Caco-2 (cell line): ENCODE data around the gene PARP3. TPM values are rescaled to one million over a fixed set of nuclear protein-coding genes. Genes with fewer than 3 reads are reported as not detected.

Experiments used
- BruUV-seq: library from RNA; stranded (reverse); fragments of 400-500 nt; replicated peaks from 2 replicates; lab custom pipeline; 2021; lab: Mats Ljungman, UMichigan
- CTCF ChIA-PET: fragments of 300-600 bp; sonication (Branson Sonifier 250); formaldehyde crosslinking; loops from one replicate; lab custom pipeline; 2022; ENCODE audit warnings: antibody characterized with exemption; lab: Charles Lee
- POLR2A ChIA-PET: fragments of 300-600 bp; sonication (Branson Sonifier 250); formaldehyde crosslinking; loops from one replicate; lab custom pipeline; 2022; ENCODE audit warnings: antibody characterized with exemption; lab: Charles Lee
- DNase-seq, 2 experiments: peaks; one replicate each; pipeline versions ENCODE4 v3.0.0 to v3.0.0-alpha.2; 2020 to 2022
- H3K27me3 ChIP-seq: replicated peaks from 2 replicates; pipeline ENCODE4 v1.6.0; 2011; ENCODE audit warnings: low read length; ENCODE audit not compliant: control insufficient read depth, insufficient read depth
- H3K36me3 ChIP-seq: 2 replicates; pipeline ENCODE4 v1.5.1; 2011; ENCODE audit warnings: low read length; ENCODE audit not compliant: control insufficient read depth, insufficient read depth
- H3K4me1 ChIP-seq: fragments of 250-450 bp; sonication (Bioruptor Pico); 2 replicates; pipeline ENCODE4 v1.5.1; 2020; ENCODE audit warnings: mild to moderate bottlenecking
- H3K4me3 ChIP-seq: 2 replicates; pipeline ENCODE4 v1.5.1; 2011; ENCODE audit warnings: low read depth, mild to moderate bottlenecking, control low read depth, low read length
- H3K9me3 ChIP-seq: fragments of 250-450 bp; sonication (Bioruptor Pico); 2 replicates; pipeline ENCODE4 v1.5.1; 2020; ENCODE audit warnings: mild to moderate bottlenecking, moderate library complexity
- H3K27ac Mint-ChIP-seq: one replicate; pipeline ENCODE4 v1.8.0; 2022; ENCODE audit warnings: mixed read lengths; ENCODE audit not compliant: unreplicated experiment
- H3K27me3 Mint-ChIP-seq: one replicate; pipeline ENCODE4 v1.8.0; 2022; ENCODE audit warnings: mixed read lengths; ENCODE audit not compliant: insufficient read depth, unreplicated experiment
- H3K36me3 Mint-ChIP-seq: one replicate; pipeline ENCODE4 v1.8.0; 2022; ENCODE audit warnings: mild to moderate bottlenecking, mixed read lengths; ENCODE audit not compliant: insufficient read depth, unreplicated experiment
- H3K4me1 Mint-ChIP-seq: one replicate; pipeline ENCODE4 v1.8.0; 2022; ENCODE audit warnings: low read depth, mixed read lengths; ENCODE audit not compliant: unreplicated experiment
- H3K4me3 Mint-ChIP-seq: one replicate; pipeline ENCODE4 v1.8.0; 2022; ENCODE audit warnings: mild to moderate bottlenecking, moderate library complexity, mixed read lengths; ENCODE audit not compliant: unreplicated experiment
- H3K9me3 Mint-ChIP-seq: one replicate; pipeline ENCODE4 v1.8.0; 2022; ENCODE audit warnings: mixed read lengths; ENCODE audit not compliant: unreplicated experiment
- CTCF ChIP-seq, 2 experiments: fragments of 200-600 bp in 1 of 2; IDR thresholded peaks; 1 replicate in 1 of 2; 2 replicates in 1 of 2; pipeline versions ENCODE4 v1.5.1 to v1.8.0; 2011 to 2022; ENCODE audit warnings: antibody characterized with exemption in 1 of 2, control low read depth in 1 of 2, inconsistent platforms in 1 of 2, low read depth in 1 of 2, low read length in 1 of 2, mild to moderate bottlenecking in 1 of 2, moderate library complexity in 1 of 2; ENCODE audit not compliant: insufficient read depth in 1 of 2, severe bottlenecking in 1 of 2, unreplicated experiment in 1 of 2
- intact Hi-C: fragments of 100-400 bp; cut with micrococcal nuclease; formaldehyde crosslinking; loops from one replicate; pipeline ENCODE4 v1.10.0; 2022; ENCODE audit not compliant: unreplicated experiment
- total RNA-seq: library from RNA; stranded (reverse); gene quantifications from 2 replicates; pipeline ENCODE4 v1.2.3, GENCODE V29; 2022

The PARP3 gene
- total RNA-seq, 1 experiment from 2014 or later, result 3.3 TPM

GRCh38 chr3:51995346-51996163 is 53.4 kb downstream of the PARP3 start, which contains the start of gene RPL29:
Gene RPL29 (minus strand): TSS chr3:51995895. CDS start chr3:51995461, 434 bp downstream.
- DNase-seq, result peak; percentile 93
- peaks cover 9% of the 10 kb centered on the region for H3K4me1 Mint-ChIP-seq
- peaks cover 8% of the 10 kb centered on the region for H3K36me3 ChIP-seq
- no peaks in the 10 kb centered on the region for H3K9me3 Mint-ChIP-seq
- H3K27ac Mint-ChIP-seq, result peak within 1 kb of the TSS; percentile 99
- H3K4me3 Mint-ChIP-seq, result peak within 1 kb of the TSS; percentile 93
- TF ChIP-seq CTCF (IDR thresholded peaks at IDR 0.05; ENCODE audit: insufficient read depth in 1 of 2, low read depth in 1 of 2, low read length in 1 of 2, severe bottlenecking in 1 of 2, unreplicated experiment in 1 of 2), result no peak
- H3K4me1 ChIP-seq, result peaks cover 18% of the 10 kb centered on the region
- H3K9me3 ChIP-seq, result no peaks in the 10 kb centered on the region
- peaks cover 55% of the 10 kb centered on the region for H3K36me3 Mint-ChIP-seq
- H3K27me3 Mint-ChIP-seq, result no peaks in the 10 kb centered on the region
- intact Hi-C loops, result loop anchor here (1.0 to 2.0 kb wide), 2 partner anchors 12 to 53 kb away; partner anchors contain the start of genes ACY1 and PARP3
- ChIA-PET POLR2A (interaction anchor here (0.5 to 1.9 kb wide), 11 partner anchors 9 to 1607 kb away, joined by 3 to 30 read pairs (median 7); partner anchors contain the start of genes ABHD14B, ACY1, POC1A and RRP9), CTCF (interaction anchor here (0.6 to 1.1 kb wide), 6 partner anchors 13 to 295 kb away, joined by 3 to 14 read pairs (median 4); partner anchors contain the start of genes ACY1, DUSP7 and RRP9)
- BruUV-seq, result no TSS peak
- H3K27me3 ChIP-seq, result no peaks in the 10 kb centered on the region
- peak within 1 kb of the TSS; percentile 60 for H3K4me3 ChIP-seq

DNA sequence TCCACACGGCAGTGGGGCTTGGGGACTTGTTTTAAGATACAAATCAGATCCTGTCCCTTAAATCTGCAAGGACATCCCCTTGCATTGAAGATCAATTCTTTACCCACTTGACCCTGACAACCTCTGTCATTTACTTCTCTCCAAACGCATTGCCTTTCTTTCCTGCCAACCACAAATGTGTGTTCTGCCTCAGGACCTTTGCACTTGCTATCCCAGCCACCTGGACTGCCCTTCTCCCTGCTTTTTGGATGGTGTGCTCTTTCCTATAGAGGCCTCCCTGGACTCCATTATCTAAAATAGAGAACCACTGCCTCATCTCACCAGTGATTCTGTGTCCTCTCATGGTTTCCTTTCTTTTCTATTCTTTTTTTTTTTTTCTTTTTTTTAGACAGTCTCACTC is 55.0 kb downstream of the PARP3 start:
- H3K4me3 ChIP-seq, result no peak overlapping the region
- H3K4me1 ChIP-seq, result peaks cover 18% of the 10 kb centered on the region
- peaks cover 8% of the 10 kb centered on the region for H3K36me3 ChIP-seq
- no TSS peak for BruUV-seq
- ChIA-PET POLR2A (no interaction called here), CTCF (interaction anchor here (1.3 to 1.4 kb wide), 2 partner anchors 18 to 56 kb away, joined by 3 to 4 read pairs; partner anchors contain the start of gene RRP9)
- H3K4me3 Mint-ChIP-seq, result no peak overlapping the region
- H3K36me3 Mint-ChIP-seq, result peaks cover 38% of the 10 kb centered on the region
- TF ChIP-seq CTCF (IDR thresholded peaks at IDR 0.05; ENCODE audit: insufficient read depth in 1 of 2, low read depth in 1 of 2, low read length in 1 of 2, severe bottlenecking in 1 of 2, unreplicated experiment in 1 of 2), result no peak
- H3K9me3 ChIP-seq, result no peaks in the 10 kb centered on the region
- H3K27ac Mint-ChIP-seq, result no peak overlapping the region
- intact Hi-C loops, result loop anchor here (2.0 kb wide), 1 partner anchor 54 kb away; the partner anchor contains the start of gene PARP3
- DNase-seq, result no peak
- no peaks in the 10 kb centered on the region for H3K27me3 Mint-ChIP-seq
- H3K4me1 Mint-ChIP-seq, result peaks cover 9% of the 10 kb centered on the region
- H3K27me3 ChIP-seq, result no peaks in the 10 kb centered on the region
- no peaks in the 10 kb centered on the region for H3K9me3 Mint-ChIP-seq

DNA sequence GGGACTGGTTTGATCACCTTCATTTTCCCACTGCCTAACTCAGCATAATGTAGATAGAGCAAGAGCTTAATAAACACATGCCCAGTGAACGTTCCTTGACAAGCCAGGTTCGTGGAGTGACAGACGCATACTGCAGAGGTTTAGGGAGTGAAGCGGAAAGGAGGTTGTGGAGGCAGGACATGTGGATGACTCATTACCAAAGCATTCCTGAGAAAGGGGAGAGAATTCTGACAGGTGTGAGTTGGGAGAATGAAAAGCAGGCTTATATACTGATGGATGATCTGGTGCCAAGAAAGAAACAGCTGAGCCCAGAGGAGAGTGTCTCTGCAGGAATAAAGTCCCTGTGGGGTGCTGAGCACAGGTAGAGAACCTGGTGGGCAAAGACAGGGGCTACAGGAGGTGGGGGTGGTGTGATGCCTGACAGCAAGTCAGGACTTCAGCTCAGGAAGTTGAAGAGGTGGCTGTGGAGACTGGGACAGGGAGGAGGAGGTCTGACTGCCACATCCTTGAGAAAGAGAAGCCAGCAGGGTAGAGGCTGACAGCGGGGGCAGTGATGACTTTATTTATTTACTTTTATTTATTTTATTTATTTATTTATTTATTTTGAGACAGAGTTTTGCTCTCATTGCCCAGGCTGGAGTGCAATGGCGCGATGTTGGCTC is 55.9 kb downstream of the PARP3 start:
- no TSS peak for BruUV-seq
- CTCF ChIA-PET, result interaction anchor here (0.7 to 1.4 kb wide), 4 partner anchors 15 to 58 kb away, joined by 3 to 5 read pairs (median 4); partner anchors contain the start of genes ACY1 and RRP9
- H3K4me1 Mint-ChIP-seq, result peaks cover 9% of the 10 kb centered on the region
- peaks cover 29% of the 10 kb centered on the region for H3K36me3 Mint-ChIP-seq
- no peaks in the 10 kb centered on the region for H3K27me3 Mint-ChIP-seq
- peak; percentile 58 to 65 for DNase-seq
- H3K36me3 ChIP-seq, result peaks cover 8% of the 10 kb centered on the region
- POLR2A ChIA-PET, result no interaction called here
- TF ChIP-seq CTCF (IDR thresholded peaks at IDR 0.05; ENCODE audit: insufficient read depth in 1 of 2, low read depth in 1 of 2, low read length in 1 of 2, severe bottlenecking in 1 of 2, unreplicated experiment in 1 of 2), result no peak
- H3K4me1 ChIP-seq, result peaks cover 18% of the 10 kb centered on the region
- peak overlapping the region; percentile 45 for H3K27ac Mint-ChIP-seq
- H3K27me3 ChIP-seq, result no peaks in the 10 kb centered on the region
- H3K4me3 ChIP-seq, result no peak overlapping the region
- H3K4me3 Mint-ChIP-seq, result peak overlapping the region; percentile 38
- H3K9me3 Mint-ChIP-seq, result no peaks in the 10 kb centered on the region
- H3K9me3 ChIP-seq, result no peaks in the 10 kb centered on the region
- intact Hi-C loops, result loop anchor here (2.0 kb wide), 2 partner anchors 23 to 55 kb away; partner anchors contain the start of genes ABHD14A, ABHD14B and PARP3
